Tibial artery (tissue), 4 donors: Measurements from ENCODE around the gene LGALS3BP.

Experiments used
- DNase-seq, 2 donors: peaks; one replicate each; pipeline ENCODE4 v3.0.0-alpha.2; 2019
- H3K27ac ChIP-seq, 2 donors: fragments of 200-600 bp; sonication (generic) in 1 of 2; 1 replicate in 1 of 2; 2 replicates in 1 of 2; pipeline ENCODE4 v1.5.1; 2018 to 2019; ENCODE audit warnings: mild to moderate bottlenecking in 1 of 2
- H3K27me3 ChIP-seq, 2 donors: fragments of 200-600 bp; sonication (generic) in 1 of 2; one replicate each; pipeline versions ENCODE4 v1.5.1 to v1.6.0; 2016 to 2019
- H3K36me3 ChIP-seq, 3 donors: fragments of 200-600 bp; sonication (generic) in 2 of 3; one replicate each; pipeline ENCODE4 v1.5.1; 2016 to 2019; ENCODE audit warnings: mild to moderate bottlenecking in 2 of 3
- H3K4me1 ChIP-seq, 4 donors: fragments of 200-600 bp; sonication (generic) in 2 of 4; 1 replicate in 3 of 4; 2 replicates in 1 of 4; pipeline ENCODE4 v1.5.1; 2016 to 2019
- H3K4me3 ChIP-seq, 2 donors: fragments of 200-600 bp; sonication (generic) in 1 of 2; 1 replicate in 1 of 2; 2 replicates in 1 of 2; pipeline ENCODE4 v1.5.1; 2018 to 2019; ENCODE audit warnings: mild to moderate bottlenecking in 2 of 2
- H3K9me3 ChIP-seq, 3 donors: fragments of 200-600 bp; sonication (generic) in 1 of 3; one replicate each; pipeline ENCODE4 v1.5.1; 2016 to 2019
- CTCF ChIP-seq, 2 experiments: fragments of 200-600 bp in 1 of 2; fragments of 450-650 bp in 1 of 2; IDR thresholded peaks; one replicate each; pipeline ENCODE4 v1.5.1; 2017 to 2019; ENCODE audit warnings: antibody characterized with exemption in 2 of 2, mild to moderate bottlenecking in 1 of 2, moderate library complexity in 1 of 2
- intact Hi-C: fragments of 100-400 bp; cut with DNase I; formaldehyde crosslinking; loops from one replicate; pipeline ENCODE4 v1.15.0; 2023; ENCODE audit warnings: low total_unique reads

LGALS3BP gene

GRCh38 chr17:78933959-78934568 lies 45.7 kb downstream of the LGALS3BP start:
- Histone ChIP-seq H3K9me3 (no peaks in the 10 kb centered on the region), H3K4me1 (peaks cover 11 to 43% (median 31%) of the 10 kb centered on the region in 4 donors), H3K27ac (peak overlapping the region; percentile 87 to 94), H3K36me3 (no peaks in the 10 kb centered on the region), H3K4me3 (peak overlapping the region; percentile 25 to 45), H3K27me3 (no peaks in the 10 kb centered on the region)
- peak; percentile 98 to 99 for DNase-seq
- intact Hi-C loops: no loop called here
- TF ChIP-seq CTCF (IDR thresholded peaks at IDR 0.05): no peak

DNA sequence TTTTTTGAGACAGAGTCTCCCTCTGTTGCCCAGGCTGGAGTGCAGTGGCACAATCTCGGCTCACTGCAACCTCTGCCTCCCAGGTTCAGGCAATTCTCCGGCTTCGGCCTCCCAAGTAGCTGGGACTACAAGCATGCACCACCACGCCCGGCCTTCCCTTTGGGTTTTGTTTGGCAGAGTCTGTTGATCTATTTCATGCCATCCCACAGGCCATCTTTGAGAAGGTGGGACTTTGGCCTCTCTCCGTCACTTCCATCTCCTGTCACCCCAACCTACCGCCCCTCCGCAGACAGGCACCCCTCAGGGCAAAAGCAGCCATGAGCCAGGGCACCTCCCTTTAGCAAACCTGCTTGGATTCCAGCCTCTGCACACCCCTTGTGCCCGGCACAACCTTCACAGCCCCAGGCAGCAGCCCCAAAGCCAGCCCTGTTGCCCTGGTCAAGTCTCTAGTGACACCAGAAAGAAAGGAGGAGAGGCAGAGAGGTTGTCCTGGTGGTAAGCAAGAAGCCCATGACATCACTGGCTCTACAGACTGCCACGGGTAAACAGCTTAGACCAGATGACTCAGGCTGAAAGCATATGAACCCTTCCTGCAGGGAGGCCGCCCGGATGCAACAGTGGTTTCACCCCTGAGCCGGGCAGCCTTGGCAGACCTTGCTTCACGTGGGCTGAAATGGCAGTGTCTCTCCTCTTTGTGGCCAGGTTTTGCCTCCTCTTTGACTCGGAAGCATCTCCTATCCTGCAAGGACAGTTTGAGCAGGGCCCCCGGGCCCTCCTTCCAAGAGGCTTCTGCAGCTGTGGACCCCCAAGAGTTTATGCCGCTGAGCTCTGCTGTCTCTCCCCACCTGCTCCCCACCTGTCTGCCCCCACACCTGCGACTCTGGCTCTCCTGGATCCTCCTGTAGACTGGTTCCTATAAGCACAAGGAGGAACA lies 46.4 kb downstream of the LGALS3BP start:
- peak; percentile 78 to 92 for DNase-seq

DNA sequence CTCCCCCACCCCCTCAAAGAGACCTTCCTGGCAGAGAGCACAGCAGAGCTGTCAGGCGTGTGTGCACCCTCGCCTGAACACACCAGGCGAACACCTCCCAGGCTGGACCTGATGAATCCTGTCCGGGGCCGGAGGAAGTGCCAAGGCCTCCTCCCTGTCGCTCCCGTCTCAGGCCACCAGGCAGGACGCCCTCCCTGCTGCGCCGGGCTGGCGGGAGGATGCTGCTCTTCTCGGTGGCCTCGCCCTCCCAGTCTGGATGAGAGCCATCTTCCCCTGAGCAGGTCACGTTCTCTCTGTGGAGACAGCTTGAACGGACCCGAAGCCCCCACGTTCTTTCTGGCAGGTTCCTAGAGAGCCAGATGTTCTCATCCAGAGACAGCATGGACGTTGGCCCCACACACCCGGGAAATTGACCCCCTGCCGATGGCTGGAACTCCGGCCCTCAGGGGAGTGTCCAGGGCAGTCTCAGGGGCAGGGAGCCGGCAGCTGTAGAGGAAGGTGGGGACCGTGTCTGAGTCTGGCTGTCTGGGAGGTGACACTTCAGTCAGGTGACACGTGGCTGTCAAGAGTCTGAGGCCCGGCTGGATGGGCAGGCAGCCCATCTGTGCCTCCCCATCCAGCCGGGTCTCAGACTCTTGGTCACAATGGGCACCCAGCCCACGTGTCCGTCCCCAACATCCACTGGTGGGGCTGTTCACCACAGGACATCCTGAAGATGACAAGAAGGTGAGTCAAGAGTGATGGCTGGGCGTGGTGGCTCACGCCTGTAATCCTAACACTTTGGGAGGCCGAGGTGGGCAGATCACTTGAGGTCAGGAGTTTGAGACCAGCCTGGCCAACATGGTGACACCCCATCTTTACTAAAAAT lies 49.6 kb downstream of the LGALS3BP start:
- no peak overlapping the region for H3K27ac ChIP-seq
- no peak overlapping the region for H3K4me3 ChIP-seq
- TF ChIP-seq CTCF (IDR thresholded peaks at IDR 0.05): no peak
- H3K4me1 ChIP-seq: peaks cover 11 to 45% (median 36%) of the 10 kb centered on the region in 4 donors
- DNase-seq: no peak
- no peaks in the 10 kb centered on the region for H3K27me3 ChIP-seq
- intact Hi-C loops: no loop called here
- no peaks in the 10 kb centered on the region for H3K36me3 ChIP-seq
- no peaks in the 10 kb centered on the region for H3K9me3 ChIP-seq

More for the DNA sequence above, 46.4 kb downstream of the LGALS3BP start:
- peak overlapping the region; percentile 25 to 45 for H3K4me3 ChIP-seq
- peaks cover 11 to 43% (median 31%) of the 10 kb centered on the region in 4 donors for H3K4me1 ChIP-seq
- no peaks in the 10 kb centered on the region for H3K36me3 ChIP-seq
- intact Hi-C loops: no loop called here
- no peaks in the 10 kb centered on the region for H3K27me3 ChIP-seq
- no peak for TF ChIP-seq CTCF (IDR thresholded peaks at IDR 0.05)
- H3K27ac ChIP-seq: peak overlapping the region; percentile 87 to 94
- H3K9me3 ChIP-seq: no peaks in the 10 kb centered on the region

- Histone ChIP-seq H3K4me3 (peak overlapping the region; percentile 89 to 91), H3K36me3 (no peaks in the 10 kb centered on the region), H3K27me3 (no peaks in the 10 kb centered on the region), H3K4me1 (peaks cover 0 to 49% (median 39%) of the 10 kb centered on the region in 4 donors), H3K27ac (peak overlapping the region; percentile 96 to 98), H3K9me3 (no peaks in the 10 kb centered on the region)
- intact Hi-C loops: no loop called here
- peak; percentile 95 for DNase-seq
- peak in 1 of 2 experiments; percentile 3 for TF ChIP-seq CTCF (IDR thresholded peaks at IDR 0.05)
These were observed 53.8 kb downstream of the LGALS3BP start for GRCh38 chr17:78925662-78926555.
